ENCODE measurements around the gene IDUA.
"Not testable (repeated sequence)": the region's sequence is repeated elsewhere in the genome, so short reads cannot be mapped to it uniquely, and the experiment has no call there.

Gene IDUA

DNA sequence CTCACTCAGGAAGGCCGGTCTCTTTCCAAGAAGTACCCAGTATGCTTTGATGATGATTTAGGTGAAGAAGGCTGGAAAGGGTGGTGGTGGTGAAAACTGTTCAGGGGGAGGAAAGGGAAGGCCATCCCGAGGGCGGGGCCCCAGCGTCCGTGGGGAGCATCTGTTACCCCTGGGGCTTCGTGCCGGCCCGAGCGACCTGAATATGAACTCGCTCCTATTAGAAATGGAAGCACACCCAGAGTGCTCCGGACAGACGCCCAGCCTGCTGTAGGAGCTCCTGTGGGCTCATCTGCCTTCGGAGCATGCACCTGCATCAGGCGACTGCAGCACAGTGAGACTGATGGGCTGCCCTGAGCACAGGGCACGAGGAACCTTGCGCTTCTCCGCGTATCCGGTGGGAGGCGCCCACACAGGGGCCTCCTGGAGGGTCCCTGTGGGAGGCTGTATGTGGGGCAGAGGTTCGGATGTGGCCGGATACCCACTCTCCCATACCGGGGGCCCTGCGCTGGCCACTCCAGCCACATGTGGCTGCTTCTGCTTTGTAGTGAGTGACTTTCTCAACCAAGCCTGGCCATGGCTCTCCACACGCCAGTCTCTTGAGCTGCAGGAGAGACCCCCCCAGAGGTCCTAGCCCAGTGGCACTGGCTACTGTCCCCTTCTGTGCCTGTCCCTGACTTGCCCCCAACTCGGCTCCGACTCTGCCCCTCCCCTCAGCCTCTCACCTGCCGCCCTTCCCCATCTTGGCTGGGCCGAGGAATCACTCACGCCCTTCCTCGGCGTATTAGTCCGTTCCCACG, 61.3 kb downstream of the IDUA start:
- no peak for DNase-seq

DNA sequence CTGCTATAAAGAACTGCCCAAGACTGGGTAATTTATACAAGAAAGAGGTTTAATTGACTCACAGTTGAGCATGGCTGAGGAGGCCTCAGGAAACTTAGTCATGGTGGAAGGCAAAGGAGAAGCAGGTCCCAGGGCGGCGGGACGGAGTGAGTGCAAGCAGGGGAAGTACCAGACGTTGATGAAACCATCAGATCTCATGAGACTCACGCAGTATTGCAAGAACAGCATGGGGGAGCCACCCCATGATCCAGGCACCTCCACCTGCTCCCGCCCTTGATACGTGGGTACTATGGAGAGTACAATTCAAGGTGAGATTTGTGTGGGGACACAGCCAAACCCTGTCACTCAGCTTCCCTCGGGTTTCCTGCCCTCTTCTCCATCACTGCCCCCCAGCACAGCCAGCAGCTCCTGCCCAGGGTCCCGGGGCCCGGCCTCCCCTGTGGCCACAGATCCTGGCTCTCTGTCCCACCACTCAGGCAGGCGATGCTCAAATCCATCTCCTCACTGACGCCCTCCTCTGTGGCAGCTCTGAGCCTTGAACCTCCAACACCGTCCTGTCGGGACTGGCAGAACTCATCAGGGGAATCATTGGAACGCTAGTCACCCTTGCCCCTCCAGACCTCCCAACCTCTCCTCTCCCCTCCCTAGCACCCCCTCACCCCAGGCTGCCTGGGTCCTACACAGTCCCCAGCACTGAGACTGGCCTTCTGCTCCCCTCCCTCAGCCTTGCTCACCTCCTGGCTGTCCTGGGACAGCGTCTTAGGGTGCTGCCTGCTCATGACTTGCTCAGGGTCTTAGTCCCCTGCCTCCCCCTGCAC, 62.1 kb downstream of the IDUA start:
- no peak for DNase-seq

DNA sequence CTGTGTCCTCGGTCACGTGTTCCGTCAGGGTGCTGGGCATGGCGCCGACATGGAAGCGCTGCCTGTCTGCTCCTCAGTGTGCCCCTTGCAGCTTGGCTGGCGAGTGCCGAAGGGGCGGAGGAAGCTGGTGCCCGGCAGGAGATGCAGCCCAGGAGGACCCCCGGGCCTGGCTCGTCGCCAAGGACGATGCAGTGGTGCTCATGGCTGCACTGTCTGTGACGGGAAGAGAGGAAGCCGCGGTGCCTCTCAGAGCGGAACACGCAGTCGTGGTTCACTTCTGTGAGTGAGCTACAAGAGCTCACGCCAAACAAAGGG, 62.7 kb downstream of the IDUA start:
- no peak for DNase-seq

DNA sequence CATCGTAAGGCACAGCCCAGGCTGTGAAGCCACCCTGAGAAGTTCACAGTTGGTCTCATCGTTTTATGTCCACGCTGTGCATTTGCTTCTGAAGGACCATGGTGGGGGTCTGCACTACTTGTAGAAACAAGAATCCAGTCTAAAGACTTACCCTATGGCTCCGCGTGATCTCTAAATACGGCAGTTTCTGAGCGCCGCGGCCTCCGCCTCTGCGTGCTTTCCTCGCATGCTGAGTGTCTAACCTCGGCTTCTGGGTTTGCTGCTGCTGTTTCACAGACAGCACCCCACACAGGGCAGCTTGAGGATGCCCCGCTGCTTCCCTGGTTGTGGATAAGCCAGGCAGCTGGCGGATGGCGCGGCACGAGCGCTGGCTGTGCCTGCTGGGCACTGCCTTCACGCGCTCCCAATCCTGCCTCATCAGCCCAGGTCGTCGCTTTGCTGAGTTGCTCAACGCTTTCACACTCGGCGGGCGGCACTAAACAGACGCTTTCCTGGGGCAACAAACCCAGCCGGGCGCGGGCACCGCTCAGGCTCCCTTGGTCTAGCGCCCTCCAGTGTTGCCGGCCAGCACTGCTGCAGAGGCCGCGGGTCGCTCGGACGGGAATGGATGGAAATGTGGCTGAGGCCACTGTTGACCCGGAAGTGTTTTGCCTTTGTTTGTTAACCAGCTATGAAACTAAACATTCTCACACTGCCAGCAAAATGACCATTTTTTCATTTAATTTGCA, 63.8 kb downstream of the IDUA start:
- no peak for DNase-seq

DNA sequence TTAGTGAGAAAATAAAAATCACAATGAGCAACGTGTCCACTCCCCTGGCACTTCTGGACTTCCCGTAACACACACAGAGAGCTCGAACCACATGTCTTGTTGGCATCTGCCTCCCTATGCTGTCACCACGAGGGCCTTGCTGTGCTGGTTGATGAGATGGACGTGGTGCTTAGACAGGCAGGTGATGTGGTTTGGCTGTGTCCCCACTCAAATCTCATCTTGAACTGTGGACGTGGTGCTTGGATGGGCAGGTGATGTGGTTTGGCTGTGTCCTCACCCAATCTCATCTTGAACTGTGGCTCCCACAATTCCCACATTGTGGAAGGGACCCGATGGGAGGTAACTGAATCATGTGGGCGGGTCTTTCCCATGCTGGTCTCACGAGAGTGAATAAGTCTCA, 64.6 kb downstream of the IDUA start:
- no peak for DNase-seq

DNA sequence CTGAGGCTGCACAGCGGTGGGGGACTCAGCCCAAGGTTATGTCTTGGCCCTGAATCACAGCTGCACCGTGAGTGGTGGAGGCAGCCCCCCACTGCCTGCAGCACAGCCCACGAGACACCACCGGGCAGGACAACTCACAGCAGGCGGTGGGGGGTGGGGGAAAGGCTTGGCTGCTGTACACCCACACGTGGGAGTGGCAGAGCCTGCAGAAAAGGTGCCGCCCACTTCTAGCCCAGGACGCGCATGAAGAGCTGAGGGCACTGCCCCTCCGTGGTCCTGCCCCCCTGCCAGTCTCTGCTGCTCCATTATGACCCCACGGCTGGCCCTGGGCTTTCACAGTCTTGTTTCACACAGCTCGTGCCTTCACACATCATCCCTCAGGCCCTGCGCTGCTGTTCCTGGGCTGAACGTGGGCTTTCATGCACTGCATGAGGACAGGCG, 65.4 kb downstream of the IDUA start:
- DNase-seq = no peak

- DNase-seq = no peak
Observed at GRCh38 chr4:1053080-1053661, 66.3 kb downstream of the IDUA start.

GRCh38 chr4:1053891-1054290, 67.0 kb downstream of the IDUA start:
- not testable (repeated sequence) for DNase-seq
